ENCODE data around the gene KCNJ2.

GRCh38 chr17:70132505-70132904 is 36.8 kb upstream of the KCNJ2 start:
- TF ChIP-seq EZH2 (IDR thresholded peaks at IDR 0.05; ENCODE audit: borderline replicate concordance, low read depth, low read length, severe bottlenecking) (no peak), CTCF (IDR thresholded peaks at IDR 0.05; ENCODE audit: borderline replicate concordance, extremely low read depth, low read length, poor library complexity, severe bottlenecking) (no peak)

All from DND-41 (cell line).